SKM-1 treated with dmso at 0.1 percent for 144 hours (cell line): ENCODE results near the gene HRH1.
A peak's percentile ranks its signal among the peaks of the same experiment; 100 is the strongest.
"Not testable (repeated sequence)": the region's sequence is repeated elsewhere in the genome, so short reads cannot be mapped to it uniquely, and the experiment has no call there.

Source experiments
- DNase-seq: peaks from one replicate; lab custom pipeline; 2025; ENCODE audit not compliant: unreplicated experiment; lab: John Stamatoyannopoulos, UW

Gene HRH1

DNA sequence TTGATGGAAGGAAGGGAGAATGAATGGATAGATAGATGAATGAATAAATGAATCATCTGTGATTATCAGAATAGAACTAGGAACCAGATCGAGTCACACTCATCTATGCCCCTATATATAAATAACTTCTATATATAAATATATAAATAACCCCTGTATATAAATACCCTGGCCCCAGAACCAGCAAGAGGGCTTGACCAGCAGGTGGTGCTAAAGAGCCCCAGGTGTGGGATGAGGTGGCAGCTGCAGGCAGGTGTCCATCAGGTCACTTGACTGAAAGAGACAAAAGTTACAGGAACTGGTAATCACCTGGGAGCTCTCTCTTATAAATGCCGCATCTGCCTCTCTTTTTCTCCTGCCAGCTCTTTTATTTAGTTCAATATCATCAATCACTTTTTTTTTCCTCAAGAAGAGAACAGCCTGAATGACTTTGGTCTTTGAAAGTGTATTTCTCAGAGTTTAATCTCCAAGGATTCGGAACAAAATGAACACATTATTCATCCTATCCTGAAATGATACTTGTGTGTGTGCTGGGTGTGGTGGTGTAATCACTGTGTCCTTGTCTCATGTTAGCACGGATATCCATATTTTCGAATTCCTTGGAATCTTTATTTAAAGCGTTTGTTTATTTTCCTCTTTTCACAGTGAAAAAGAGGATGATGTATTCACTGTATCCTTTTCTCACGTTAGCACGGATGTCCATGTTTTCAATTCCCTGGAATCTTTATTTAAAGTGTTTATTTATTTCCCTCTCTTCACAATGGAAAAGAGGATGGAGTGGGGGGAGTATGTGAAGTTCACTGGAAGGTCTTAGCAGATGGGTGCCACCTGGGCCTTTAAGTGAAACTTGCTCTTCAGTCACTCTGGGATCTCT is 82.5 kb downstream of the HRH1 start:
- DNase-seq: peak; percentile 31

DNA sequence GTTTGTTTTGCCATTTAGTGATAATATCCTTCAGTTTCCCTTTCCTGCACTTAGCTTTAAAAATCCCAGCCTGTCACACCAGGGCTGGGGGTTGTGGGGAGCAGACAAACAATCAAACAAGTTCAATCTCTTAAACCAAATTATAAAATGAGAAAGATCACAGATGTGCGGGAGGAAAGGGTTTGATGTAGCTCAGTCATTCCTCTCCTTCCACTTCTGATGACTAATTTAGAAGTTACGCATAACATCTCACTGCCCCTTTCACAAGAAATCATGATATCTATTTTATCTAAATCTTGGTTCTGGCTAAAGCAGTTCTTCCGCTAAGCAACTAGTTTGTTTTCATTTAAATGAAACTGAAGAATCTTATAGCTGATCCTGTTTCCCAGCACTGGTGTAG is 83.8 kb downstream of the HRH1 start:
- DNase-seq: no peak

DNA sequence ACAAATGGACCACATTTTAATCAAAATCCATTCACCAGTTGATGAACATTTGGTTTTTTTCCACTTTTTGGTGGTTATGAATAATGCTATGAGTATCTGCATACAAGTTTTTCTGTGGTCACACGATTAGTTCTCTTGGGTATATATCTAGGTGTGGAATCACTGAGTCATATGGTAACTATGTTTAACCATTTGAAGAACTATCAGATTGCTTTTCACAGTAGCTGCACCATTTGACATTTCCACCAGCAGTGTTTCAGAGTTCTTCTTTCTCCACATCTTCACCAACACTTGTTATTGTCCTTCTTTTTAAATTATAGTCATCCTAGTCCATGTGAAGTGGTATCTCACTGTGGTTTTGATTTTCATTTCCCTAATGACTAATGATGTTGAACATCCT is 84.6 kb downstream of the HRH1 start:
- DNase-seq: no peak

DNA sequence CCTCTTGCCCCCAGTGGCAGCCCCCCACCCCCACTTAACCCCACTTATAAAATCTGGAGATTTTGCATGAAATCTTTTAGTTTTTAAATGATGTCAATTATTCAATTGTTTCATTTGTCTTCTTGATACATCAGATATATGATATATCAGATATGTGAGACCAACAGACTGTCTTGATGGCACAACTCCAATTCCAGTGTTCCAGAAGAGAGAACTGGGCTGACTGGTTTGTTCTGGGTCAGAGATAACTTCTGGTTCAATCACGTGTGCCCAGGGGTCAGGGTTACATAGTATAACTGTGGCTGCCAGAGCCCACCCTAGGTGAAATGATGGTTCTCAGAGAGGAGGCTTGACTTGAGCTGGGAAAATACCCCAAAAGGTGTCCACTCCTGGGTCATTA is 85.5 kb downstream of the HRH1 start:
- DNase-seq: no peak

DNA sequence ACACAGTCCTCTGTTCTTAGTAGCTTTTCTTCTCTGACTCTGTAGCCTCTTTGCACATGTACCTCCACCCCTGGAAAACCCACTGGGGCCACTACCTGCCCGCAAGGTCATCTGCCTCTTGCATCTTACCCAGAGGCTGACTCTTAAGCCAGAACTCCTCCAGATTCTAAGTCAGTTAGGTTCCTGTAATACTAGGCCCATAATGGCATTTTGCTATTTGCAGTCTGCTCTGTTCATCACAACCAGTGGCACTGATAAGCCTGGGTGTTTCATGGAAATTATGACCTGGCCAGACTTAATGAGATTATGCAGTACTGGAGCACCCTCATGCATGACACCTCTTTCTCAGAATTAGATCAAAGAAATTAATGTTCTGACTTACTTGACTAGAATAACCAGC is 86.2 kb downstream of the HRH1 start:
- DNase-seq: no peak

DNA sequence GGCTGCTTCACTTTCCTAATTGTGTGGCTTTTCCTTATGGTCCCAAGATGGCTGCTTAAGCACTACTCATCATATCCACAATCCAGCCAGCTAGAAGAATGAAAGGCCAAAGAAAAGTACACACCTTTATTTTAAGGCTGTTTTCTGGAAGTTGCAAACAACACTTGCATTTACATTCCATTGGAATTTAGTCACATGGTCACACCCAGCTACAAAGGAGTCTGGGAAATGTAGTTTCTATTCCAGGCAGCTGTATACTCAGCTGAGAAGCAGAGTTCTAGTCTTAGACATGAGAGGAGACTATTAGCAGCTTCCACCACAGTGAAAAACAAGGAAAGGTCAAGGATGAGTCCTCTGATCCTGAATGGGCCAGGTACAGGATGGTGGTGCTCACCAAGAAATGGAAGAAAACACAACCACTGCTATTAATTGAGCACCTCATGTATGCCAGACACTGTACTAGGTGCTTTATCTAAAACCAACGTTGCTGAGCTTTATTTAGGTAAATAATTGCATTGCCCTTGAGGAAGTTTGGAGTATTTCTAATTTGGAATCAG is 89.9 kb downstream of the HRH1 start:
- DNase-seq: no peak

DNA sequence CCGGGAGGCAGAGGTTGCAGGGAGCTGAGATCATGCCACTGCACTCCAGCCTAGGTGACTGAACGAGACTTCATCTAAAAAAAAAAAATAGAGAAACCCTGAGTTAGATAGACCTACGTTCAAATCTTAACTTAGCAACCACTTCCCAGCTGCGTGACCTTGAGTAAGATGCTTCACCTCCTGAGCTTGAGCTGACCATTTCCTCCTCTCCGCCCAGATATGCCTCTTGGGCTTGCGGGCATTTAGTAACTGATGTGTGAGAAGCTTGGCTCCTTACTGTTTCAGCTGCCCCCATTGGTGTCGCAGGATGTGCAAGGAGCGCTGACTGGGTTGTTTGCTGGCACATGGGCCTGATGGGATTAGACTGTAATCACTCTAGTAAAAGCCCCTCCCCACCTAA is 91.0 kb downstream of the HRH1 start:
- DNase-seq: no peak

DNA sequence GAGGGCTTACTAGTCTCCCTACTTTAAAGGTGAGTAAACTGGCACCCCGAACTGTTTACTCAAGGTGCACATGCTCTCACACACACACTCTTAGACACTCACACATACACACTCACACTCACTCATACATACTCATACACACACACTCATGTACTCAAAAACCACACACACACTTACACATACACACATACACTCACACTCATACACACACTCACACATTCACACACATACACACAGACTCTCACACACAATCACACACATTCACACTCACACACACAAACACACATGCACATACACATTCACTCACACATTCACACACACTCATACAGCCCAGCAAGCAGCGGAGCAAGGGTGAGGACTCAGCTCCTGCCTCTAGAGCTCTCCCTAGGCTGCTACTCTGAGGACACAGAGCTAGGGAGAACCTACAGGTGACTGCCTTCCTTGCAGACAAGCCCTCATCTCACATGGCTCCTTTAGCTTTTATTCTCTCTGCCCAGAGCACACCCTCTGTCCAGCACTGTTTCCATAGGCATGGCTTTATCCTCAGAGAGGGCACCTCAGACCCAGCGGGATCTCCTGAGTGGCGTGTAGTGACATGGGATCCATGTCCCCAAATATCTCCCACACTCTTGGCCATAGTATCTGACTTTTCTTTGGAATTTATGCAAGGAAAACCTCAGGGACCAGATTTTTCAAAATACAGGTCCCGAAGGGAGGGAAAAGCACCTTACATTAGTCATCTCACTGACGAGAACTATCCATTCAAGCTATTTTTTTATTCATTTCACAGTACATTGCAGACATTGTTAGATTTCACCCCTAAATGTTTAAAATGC is 91.8 kb downstream of the HRH1 start:
- DNase-seq: no peak

DNA sequence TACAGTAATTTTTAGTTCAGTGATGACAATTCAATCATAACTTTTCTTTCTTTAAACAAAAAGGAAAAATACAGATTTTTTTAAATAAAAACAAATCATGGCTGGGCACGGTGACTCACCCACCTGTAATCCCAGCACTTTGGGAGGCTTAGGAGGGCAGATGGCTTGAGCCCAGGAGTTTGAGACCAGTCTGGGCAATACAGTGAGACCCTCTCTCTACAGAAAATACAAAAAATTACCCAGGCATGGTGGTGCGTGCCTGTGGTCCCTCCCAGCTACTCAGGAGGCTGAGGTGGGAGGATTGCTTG is 92.3 kb downstream of the HRH1 start:
- DNase-seq: no peak

DNA sequence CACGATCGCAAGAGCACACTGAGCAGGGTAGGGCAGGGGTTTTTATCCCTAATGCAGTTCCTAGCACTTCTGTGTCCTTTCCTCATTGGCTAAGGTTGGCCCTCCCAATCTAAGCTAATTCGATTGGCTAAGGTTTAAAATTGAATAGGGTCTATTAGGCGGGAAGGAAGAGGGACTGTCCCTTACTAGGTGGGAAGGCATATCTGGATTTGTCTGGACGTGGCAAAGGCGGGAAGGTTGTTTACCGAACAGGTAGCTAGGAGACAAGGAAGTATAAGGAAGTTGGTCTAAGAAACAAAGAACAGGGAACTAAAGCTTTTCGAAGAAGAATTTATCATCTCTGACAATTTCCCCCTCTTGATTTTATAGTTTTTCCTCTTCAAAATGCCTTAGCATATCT is 93.1 kb downstream of the HRH1 start:
- no peak for DNase-seq

DNA sequence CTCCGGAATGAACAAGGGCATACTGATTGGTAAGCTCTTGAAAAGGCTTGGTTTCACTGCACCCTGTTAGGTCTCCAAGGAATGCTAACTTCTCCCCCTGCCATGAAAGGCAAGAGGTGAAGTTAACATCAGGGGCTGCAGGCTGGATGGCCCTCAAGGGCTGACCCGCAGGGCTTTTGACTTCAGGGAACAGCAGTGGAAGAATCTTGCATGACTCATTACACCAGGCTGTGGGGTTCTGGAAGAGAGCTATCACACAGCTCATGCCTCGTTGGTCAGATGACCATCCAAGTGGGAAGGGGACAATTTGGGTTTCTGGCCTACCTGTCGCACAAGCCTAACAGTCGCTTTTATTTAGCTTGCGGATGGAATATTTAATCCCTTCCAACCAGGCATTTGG is 94.3 kb downstream of the HRH1 start:
- DNase-seq: no peak

DNA sequence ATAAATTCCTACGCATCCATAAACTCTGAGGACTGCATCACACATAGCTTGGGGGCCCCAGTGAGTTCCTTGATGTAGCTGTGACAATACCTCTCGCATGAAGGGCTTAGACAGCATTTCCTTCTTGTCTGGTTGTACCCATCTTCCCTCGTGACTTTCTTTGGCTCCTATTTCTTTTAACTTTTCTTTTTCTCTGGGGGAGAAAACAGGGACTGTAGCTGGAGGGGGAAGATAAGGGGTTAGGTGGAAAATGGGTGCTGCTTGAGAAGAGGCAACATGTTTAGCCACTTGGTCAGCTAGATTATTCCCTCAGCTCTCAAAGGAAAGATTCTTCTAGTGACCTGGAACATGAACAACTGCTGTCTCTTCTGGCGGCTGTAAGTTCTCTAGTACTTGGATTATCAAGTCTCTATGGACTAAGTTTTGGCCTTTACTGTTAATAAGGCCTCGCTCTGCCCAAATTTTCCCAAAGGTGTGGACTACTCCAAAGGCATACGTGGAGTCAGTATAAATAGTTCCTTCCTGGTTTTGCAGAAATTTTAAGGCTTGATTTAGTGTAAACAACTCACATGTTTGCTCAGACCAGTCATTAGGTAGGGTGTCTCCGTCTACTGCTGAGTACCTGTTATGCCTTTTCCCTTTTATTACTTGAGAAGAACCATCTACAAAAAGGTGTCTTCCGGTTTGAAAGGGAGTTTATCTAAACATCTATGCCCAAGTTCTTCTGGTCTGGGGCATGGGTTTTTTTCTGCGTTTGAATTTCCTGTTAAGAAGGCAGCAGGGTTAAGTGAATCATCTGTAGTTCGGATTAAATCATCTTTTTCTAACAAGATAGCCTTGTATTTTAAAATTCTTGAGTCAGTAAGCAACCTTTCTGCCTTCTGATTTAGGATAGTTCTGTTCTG is 96.9 kb downstream of the HRH1 start:
- DNase-seq: no peak

DNA sequence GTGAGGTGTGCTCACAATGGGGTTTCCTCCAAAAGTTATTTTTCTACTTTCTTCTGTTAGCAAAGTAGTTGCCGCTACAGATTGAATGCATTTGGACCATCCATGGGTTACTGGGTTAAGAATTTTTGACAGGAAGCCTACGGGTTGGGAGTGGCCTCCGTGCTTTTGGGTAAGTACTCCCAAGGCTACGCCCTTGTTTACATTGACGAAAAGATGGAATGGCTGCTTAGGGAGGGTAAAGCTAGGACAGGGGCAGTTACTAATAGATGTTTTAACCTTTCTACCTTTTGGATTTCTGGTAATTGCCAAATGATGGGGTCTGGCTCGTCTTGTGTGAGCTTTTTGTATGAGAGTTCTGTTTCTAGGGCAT is 97.5 kb downstream of the HRH1 start:
- no peak for DNase-seq

DNA sequence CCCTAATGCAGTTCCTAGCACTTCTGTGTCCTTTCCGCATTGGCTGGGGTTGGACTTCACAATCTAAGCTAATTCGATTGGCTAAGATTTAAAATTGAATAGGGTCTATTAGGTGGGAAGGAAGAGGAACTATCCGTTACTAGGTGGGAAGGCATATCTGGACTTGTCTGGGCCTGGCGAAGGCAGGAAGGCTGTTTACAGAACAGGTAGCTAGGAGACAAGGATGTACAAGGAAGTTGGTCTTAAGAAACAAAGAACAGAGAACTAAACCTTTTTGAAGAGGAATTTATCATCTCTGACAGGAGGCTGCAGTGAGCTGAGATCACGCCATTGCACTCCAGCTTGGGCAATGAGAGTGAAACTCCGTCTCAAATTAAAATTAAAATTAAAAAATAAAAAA is 100.6 kb downstream of the HRH1 start:
- no peak for DNase-seq

DNA sequence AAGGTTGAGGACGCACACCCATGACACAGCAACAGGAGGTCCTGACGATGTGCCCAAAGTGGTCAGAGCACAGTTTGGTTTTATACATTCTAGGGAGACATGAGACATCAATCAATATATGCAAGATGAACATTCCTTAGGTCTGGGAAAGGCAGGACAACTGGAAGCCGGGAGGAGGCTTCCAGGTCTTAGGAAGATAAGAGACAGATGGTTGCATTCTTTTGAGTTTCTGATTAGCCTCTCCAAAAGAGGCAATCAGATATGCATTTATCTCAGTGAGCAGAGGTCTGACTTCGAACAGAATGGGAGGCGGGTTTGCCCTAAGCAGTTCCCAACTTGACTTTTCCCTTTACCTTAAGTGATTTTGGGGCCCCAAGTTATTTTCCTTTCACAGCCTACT is 101.2 kb downstream of the HRH1 start:
- DNase-seq: not testable (repeated sequence)

DNA sequence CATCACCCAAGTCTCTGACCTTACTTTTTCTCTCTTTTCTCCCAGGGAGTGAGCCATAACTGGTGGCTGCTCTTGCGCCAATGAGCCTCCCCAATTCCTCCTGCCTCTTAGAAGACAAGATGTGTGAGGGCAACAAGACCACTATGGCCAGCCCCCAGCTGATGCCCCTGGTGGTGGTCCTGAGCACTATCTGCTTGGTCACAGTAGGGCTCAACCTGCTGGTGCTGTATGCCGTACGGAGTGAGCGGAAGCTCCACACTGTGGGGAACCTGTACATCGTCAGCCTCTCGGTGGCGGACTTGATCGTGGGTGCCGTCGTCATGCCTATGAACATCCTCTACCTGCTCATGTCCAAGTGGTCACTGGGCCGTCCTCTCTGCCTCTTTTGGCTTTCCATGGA is 104.7 kb downstream of the HRH1 start:
- no peak for DNase-seq

DNA sequence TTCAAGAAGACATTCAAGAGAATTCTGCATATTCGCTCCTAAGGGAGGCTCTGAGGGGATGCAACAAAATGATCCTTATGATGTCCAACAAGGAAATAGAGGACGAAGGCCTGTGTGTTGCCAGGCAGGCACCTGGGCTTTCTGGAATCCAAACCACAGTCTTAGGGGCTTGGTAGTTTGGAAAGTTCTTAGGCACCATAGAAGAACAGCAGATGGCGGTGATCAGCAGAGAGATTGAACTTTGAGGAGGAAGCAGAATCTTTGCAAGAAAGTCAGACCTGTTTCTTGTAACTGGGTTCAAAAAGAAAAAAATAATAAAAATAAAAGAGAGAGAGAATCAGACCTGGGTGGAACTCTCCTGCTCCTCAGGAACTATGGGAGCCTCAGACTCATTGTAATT is 106.2 kb downstream of the HRH1 start:
- DNase-seq: no peak

DNA sequence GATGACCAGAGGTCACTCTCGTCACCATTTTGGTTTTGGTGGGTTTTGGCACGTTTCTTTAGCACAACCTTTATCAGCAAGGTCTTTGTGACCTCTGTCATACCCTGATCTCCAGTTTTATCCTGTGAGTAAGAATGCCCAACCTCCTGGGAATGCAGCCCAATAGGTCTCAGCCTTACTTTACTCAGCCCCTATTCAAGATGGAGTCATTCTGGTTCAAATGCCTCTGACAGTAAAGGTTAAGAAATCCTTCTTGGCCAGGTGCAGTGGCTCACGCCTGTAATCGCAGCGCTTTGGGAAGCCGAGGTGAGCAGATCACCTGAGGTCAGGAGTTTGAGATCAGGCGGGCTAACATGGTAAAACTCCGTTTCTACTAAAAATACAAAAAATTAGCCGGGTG is 114.7 kb downstream of the HRH1 start:
- no peak for DNase-seq

DNA sequence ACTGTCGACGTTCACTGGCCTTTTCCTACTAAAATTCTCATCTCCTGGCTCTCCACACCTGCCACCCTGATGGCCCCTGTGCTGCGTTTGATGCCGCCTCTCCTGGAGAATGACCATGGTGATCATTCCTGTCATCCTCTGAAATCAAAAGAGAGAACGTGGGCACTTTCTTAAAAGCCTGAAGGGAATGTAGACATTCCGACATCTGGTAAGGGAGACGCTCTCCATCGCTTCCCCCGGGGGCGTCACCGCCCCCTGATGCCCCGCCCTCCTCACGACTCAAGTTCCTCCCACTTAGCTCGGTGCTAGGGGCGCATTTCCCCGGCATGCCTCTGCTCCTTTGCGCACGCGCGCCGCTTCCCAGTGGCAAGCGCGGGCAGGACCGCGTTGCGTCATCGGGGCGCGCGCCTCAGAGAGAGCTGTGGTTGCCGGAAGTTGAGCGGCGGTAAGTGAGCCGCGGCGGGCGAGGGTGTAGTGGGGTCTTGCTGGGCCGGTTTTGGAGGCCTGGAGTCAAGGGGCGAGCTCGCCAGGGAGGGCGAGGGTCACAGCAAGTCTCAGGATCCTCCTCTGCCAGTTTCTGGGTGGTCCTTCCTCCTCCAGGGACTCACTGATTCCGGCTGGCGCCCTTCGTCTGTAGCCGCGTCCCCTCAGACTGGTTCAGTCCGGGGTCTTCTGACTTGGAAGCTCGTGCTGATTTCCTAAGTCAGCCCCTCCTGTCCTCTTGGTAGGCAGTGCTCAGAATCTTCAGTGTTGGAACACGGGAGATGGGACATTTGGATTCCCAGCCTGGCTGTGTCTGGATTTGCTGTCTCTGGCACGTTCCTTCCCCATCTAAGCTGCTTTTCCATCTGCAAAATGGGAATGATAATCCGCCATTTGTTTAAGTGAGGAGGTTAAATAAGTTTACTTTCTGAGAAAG is 118.0 kb downstream of the HRH1 start, which contains the start of gene ATG7:
TSS of gene ATG7 (plus strand) at position 412 of the 919 bp plus-strand sequence. CDS start 26,299 bp downstream, outside the sequence.
- peak; percentile 95 for DNase-seq
